Thyroid gland (tissue), 4 donors: ENCODE data around the gene CPD.

Experiments used
- CTCF ChIP-seq, 6 experiments: fragments of 200-600 bp in 3 of 6; fragments of 450-650 bp in 3 of 6; sonication (generic) in 3 of 6; IDR thresholded peaks; one replicate each; pipeline ENCODE4 v1.5.1; 2016 to 2019; ENCODE audit warnings: antibody characterized with exemption in 6 of 6, mild to moderate bottlenecking in 2 of 6, inconsistent platforms in 1 of 6, moderate library complexity in 1 of 6
- POLR2A ChIP-seq, 2 donors: fragments of 450-650 bp; IDR thresholded peaks; one replicate each; pipeline ENCODE4 v1.6.1; 2017; ENCODE audit warnings: antibody characterized with exemption in 2 of 2, mild to moderate bottlenecking in 2 of 2, moderate library complexity in 1 of 2

- no peak for TF ChIP-seq CTCF (IDR thresholded peaks at IDR 0.05)
- no peak for TF ChIP-seq POLR2A (IDR thresholded peaks at IDR 0.05)
Measured at GRCh38 chr17:30332057-30332542, 46.6 kb upstream of the CPD start.
